Measurements from ENCODE around the gene COLEC12.

Gene COLEC12

DNA sequence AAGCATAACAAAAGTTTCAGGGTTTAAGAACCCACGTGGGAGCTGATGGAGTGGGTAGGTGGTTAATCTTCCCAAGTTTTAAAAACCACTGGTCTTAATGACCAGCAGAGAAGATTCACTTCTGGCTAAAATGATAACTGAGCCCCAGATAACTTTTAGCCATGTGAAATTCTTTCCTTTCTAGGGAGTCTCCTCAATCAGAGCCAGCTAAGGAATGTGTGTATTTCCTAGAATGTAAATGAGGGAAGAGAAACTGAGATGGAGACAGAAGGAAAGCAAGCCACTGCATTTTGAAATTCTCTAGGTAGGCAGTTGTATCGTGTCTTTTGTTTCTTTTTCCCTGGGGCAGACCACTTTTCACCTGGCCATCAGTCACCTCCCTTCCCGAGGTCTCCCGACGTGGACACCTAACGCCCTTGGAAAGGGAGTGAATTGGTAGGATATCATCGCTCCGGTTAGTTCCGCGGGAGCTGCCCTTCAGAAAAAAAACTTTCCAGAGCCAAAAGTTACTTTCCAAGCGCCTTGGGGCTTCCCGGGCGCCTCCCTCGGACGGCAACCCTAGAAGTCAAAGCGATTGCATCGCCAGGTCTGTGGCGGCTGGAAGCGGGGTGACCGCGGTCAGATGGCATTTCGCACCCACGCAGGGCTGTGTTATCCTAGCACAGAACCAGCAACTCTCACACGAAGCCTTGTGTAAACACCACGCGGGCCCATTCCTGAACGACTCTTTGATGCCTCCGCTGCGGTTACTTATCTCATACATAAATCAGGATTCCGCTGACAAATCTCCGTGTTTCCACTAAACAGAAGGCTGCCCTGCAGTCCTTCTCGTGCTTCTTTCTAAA is 1.3 kb downstream of the COLEC12 start:
- DNase-seq (ENCODE audit: low read depth, low spot score), result peak; percentile 2
- peak overlapping the region; percentile 87 for H3K4me3 ChIP-seq
- no peaks in the 10 kb centered on the region for H3K9me3 ChIP-seq (ENCODE audit: low read depth, low read length)
- no peak overlapping the region for H3K27ac ChIP-seq
- TF ChIP-seq FOXP2 (optimal IDR thresholded peaks at IDR 0.05; ENCODE audit: control extremely low read depth, extremely low read length, insufficient read depth) (no peak), POLR2AphosphoS5 (IDR thresholded peaks at IDR 0.05; ENCODE audit: borderline replicate concordance, low read depth, low read length) (no peak), EZH2 (IDR thresholded peaks at IDR 0.05) (no peak)
- no peak overlapping the region for H3K9ac ChIP-seq (ENCODE audit: insufficient read length)
- no peaks in the 10 kb centered on the region for H3K36me3 ChIP-seq (ENCODE audit: insufficient read depth, low read length)

GRCh38 chr18:497688-498087 is 2.8 kb downstream of the COLEC12 start:
- H3K4me3 ChIP-seq, result no peak overlapping the region
- no peak overlapping the region for H3K27ac ChIP-seq
- H3K9me3 ChIP-seq (ENCODE audit: low read depth, low read length), result no peaks in the 10 kb centered on the region
- TF ChIP-seq FOXP2 (optimal IDR thresholded peaks at IDR 0.05; ENCODE audit: control extremely low read depth, extremely low read length, insufficient read depth) (no peak), POLR2AphosphoS5 (IDR thresholded peaks at IDR 0.05; ENCODE audit: borderline replicate concordance, low read depth, low read length) (no peak), EZH2 (IDR thresholded peaks at IDR 0.05) (no peak)
- H3K36me3 ChIP-seq (ENCODE audit: insufficient read depth, low read length), result no peaks in the 10 kb centered on the region
- no peak overlapping the region for H3K9ac ChIP-seq (ENCODE audit: insufficient read length)
- no peak for DNase-seq (ENCODE audit: low read depth, low spot score)

DNA sequence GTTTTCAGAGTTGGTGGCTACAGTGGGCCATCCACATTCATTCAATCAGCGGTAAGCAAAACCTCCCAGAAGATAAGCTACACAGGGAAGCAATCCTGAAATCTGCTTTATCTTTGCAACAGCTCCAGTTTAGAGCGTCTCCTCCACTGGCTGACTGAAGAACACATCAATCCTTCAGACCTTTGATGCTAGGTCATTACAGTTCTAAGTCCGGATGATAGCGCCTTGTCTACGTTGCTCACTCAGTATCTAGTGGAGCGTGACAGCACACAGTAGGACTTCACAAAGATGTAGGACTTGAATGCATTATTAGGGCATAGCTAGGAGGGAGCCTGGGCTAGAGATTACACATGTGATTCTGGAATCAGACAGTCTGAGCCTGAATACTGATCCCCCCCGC is 5.0 kb downstream of the COLEC12 start:
- TF ChIP-seq FOXP2 (optimal IDR thresholded peaks at IDR 0.05; ENCODE audit: control extremely low read depth, extremely low read length, insufficient read depth), result no peak
- no peak for TF ChIP-seq EZH2 (IDR thresholded peaks at IDR 0.05)
- TF ChIP-seq POLR2AphosphoS5 (IDR thresholded peaks at IDR 0.05; ENCODE audit: borderline replicate concordance, low read depth, low read length), result no peak

GRCh38 chr18:495017-495416 is 5.5 kb downstream of the COLEC12 start:
- H3K36me3 ChIP-seq (ENCODE audit: insufficient read depth, low read length), result no peaks in the 10 kb centered on the region
- TF ChIP-seq FOXP2 (optimal IDR thresholded peaks at IDR 0.05; ENCODE audit: control extremely low read depth, extremely low read length, insufficient read depth), result no peak
- no peak for TF ChIP-seq EZH2 (IDR thresholded peaks at IDR 0.05)
- no peak for TF ChIP-seq POLR2AphosphoS5 (IDR thresholded peaks at IDR 0.05; ENCODE audit: borderline replicate concordance, low read depth, low read length)
- H3K27ac ChIP-seq, result no peak overlapping the region
- H3K4me3 ChIP-seq, result no peak overlapping the region
- no peak for DNase-seq (ENCODE audit: low read depth, low spot score)
- H3K9ac ChIP-seq (ENCODE audit: insufficient read length), result no peak overlapping the region
- no peaks in the 10 kb centered on the region for H3K9me3 ChIP-seq (ENCODE audit: low read depth, low read length)

More for the DNA sequence above, 5.0 kb downstream of the COLEC12 start:
- Histone ChIP-seq H3K9me3 (ENCODE audit: low read depth, low read length) (no peaks in the 10 kb centered on the region), H3K9ac (ENCODE audit: insufficient read length) (no peak overlapping the region), H3K36me3 (ENCODE audit: insufficient read depth, low read length) (no peaks in the 10 kb centered on the region), H3K27ac (no peak overlapping the region), H3K4me3 (no peak overlapping the region)
- no peak for DNase-seq (ENCODE audit: low read depth, low spot score)

GRCh38 chr18:493986-494983 is 6.2 kb downstream of the COLEC12 start:
- Histone ChIP-seq H3K9me3 (ENCODE audit: low read depth, low read length) (no peaks in the 10 kb centered on the region), H3K36me3 (ENCODE audit: insufficient read depth, low read length) (no peaks in the 10 kb centered on the region), H3K9ac (ENCODE audit: insufficient read length) (no peak overlapping the region), H3K27ac (no peak overlapping the region), H3K4me3 (no peak overlapping the region)
- no peak for TF ChIP-seq EZH2 (IDR thresholded peaks at IDR 0.05)
- no peak for TF ChIP-seq POLR2AphosphoS5 (IDR thresholded peaks at IDR 0.05; ENCODE audit: borderline replicate concordance, low read depth, low read length)
- no peak for TF ChIP-seq FOXP2 (optimal IDR thresholded peaks at IDR 0.05; ENCODE audit: control extremely low read depth, extremely low read length, insufficient read depth)
- DNase-seq (ENCODE audit: low read depth, low spot score), result no peak

- H3K9ac ChIP-seq (ENCODE audit: insufficient read length), result no peak overlapping the region
- H3K36me3 ChIP-seq (ENCODE audit: insufficient read depth, low read length), result no peaks in the 10 kb centered on the region
- no peak for DNase-seq (ENCODE audit: low read depth, low spot score)
- no peaks in the 10 kb centered on the region for H3K9me3 ChIP-seq (ENCODE audit: low read depth, low read length)
- H3K4me3 ChIP-seq, result no peak overlapping the region
- no peak overlapping the region for H3K27ac ChIP-seq
- TF ChIP-seq EZH2 (IDR thresholded peaks at IDR 0.05) (no peak), FOXP2 (optimal IDR thresholded peaks at IDR 0.05; ENCODE audit: control extremely low read depth, extremely low read length, insufficient read depth) (no peak), POLR2AphosphoS5 (IDR thresholded peaks at IDR 0.05; ENCODE audit: borderline replicate concordance, low read depth, low read length) (no peak)
Measured at GRCh38 chr18:492451-492850, 8.1 kb downstream of the COLEC12 start.

GRCh38 chr18:490624-491023 is 9.9 kb downstream of the COLEC12 start:
- Histone ChIP-seq H3K4me3 (no peak overlapping the region), H3K36me3 (ENCODE audit: insufficient read depth, low read length) (no peaks in the 10 kb centered on the region), H3K9me3 (ENCODE audit: low read depth, low read length) (no peaks in the 10 kb centered on the region), H3K27ac (no peak overlapping the region), H3K9ac (ENCODE audit: insufficient read length) (no peak overlapping the region)
- no peak for TF ChIP-seq POLR2AphosphoS5 (IDR thresholded peaks at IDR 0.05; ENCODE audit: borderline replicate concordance, low read depth, low read length)
- TF ChIP-seq EZH2 (IDR thresholded peaks at IDR 0.05), result no peak
- TF ChIP-seq FOXP2 (optimal IDR thresholded peaks at IDR 0.05; ENCODE audit: control extremely low read depth, extremely low read length, insufficient read depth), result no peak
- DNase-seq (ENCODE audit: low read depth, low spot score), result no peak

DNA sequence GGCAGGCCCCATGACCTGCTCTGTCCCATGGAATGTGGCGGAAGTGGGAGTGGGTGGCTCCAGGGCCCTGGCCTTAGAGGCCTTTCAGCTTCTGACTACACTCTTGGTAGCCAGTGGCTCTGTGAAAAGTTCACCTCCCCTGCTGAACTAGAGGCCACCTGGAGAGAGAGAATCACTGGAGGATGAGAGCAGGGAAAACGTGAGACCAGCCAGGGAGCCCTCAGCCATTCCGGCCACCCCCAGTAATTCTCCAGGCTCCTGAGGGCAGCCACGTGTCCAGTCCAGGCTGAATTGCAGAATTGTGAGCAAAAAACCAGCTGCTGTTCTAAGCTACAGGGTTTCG is 10.5 kb downstream of the COLEC12 start:
- H3K9ac ChIP-seq (ENCODE audit: insufficient read length), result no peak overlapping the region
- no peak for TF ChIP-seq FOXP2 (optimal IDR thresholded peaks at IDR 0.05; ENCODE audit: control extremely low read depth, extremely low read length, insufficient read depth)
- no peak for TF ChIP-seq EZH2 (IDR thresholded peaks at IDR 0.05)
- TF ChIP-seq POLR2AphosphoS5 (IDR thresholded peaks at IDR 0.05; ENCODE audit: borderline replicate concordance, low read depth, low read length), result no peak
- H3K9me3 ChIP-seq (ENCODE audit: low read depth, low read length), result no peaks in the 10 kb centered on the region

More for the DNA sequence above, 10.5 kb downstream of the COLEC12 start:
- Histone ChIP-seq H3K4me3 (no peak overlapping the region), H3K27ac (no peak overlapping the region), H3K36me3 (ENCODE audit: insufficient read depth, low read length) (no peaks in the 10 kb centered on the region)
- DNase-seq (ENCODE audit: low read depth, low spot score), result no peak
